Type B pancreatic cell (in vitro differentiated cells): ENCODE data around the gene ZBTB20. TPM values are rescaled to one million over a fixed set of nuclear protein-coding genes. Genes with fewer than 3 reads are reported as not detected.

Experiments
- DNase-seq: peaks from one replicate; pipeline ENCODE4 v3.0.0; 2021; ENCODE audit warnings: mixed read lengths; ENCODE audit not compliant: unreplicated experiment; ENCODE audit errors: extremely low spot score
- H3K27ac Mint-ChIP-seq: 2 replicates; pipeline ENCODE4 v1.8.0; 2021; ENCODE audit warnings: mild to moderate bottlenecking, mixed read lengths
- H3K27me3 Mint-ChIP-seq: 2 replicates; pipeline ENCODE4 v1.8.0; 2021; ENCODE audit warnings: mixed read lengths
- H3K36me3 Mint-ChIP-seq: 2 replicates; pipeline ENCODE4 v1.8.0; 2021; ENCODE audit warnings: mixed read lengths
- H3K4me1 Mint-ChIP-seq: one replicate; pipeline ENCODE4 v1.8.0; 2021; ENCODE audit warnings: mixed read lengths; ENCODE audit not compliant: unreplicated experiment
- H3K4me3 Mint-ChIP-seq: 2 replicates; pipeline ENCODE4 v1.8.0; 2021; ENCODE audit warnings: mild to moderate bottlenecking, mixed read lengths
- H3K9me3 Mint-ChIP-seq: 2 replicates; pipeline ENCODE4 v1.8.0; 2021; ENCODE audit warnings: mixed read lengths
- total RNA-seq: library from RNA; stranded (reverse); gene quantifications from 2 replicates; pipeline ENCODE4 v1.2.1, GENCODE V29; 2021; ENCODE audit warnings: low replicate concordance
- TF ChIP-seq, protein P1 (sequence below): fragments of 200-600 bp; sonication (generic); conservative IDR thresholded peaks from 2 replicates; pipeline ENCODE4 v1.5.0; 2021; ENCODE audit warnings: antibody characterized with exemption, mild to moderate bottlenecking

ZBTB20 gene
- total RNA-seq, 1 donor from 2014 or later = 14.4 TPM

DNA sequence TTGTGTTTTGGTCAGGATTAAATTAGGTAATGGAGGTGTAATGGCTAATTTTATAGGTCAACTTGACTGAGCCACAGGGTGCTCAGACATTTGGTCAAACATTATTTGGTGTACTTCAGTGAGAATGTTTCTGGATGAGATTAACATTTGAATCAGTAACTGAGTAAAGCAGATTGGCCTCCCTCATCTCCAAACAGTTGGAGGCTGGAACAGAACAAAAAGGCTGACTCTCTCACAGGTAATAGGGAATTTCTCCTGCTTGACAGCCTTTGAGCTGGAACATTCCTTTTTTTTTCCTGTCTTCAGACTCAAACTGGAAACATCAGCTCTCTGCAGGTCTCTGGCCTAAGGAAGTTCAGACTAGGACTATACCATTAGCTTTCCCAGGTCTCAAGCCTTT, 280.7 kb downstream of the ZBTB20 start:
- H3K4me1 Mint-ChIP-seq = no peaks in the 10 kb centered on the region
- no peaks in the 10 kb centered on the region for H3K36me3 Mint-ChIP-seq
- H3K27ac Mint-ChIP-seq = no peak overlapping the region
- no peaks in the 10 kb centered on the region for H3K9me3 Mint-ChIP-seq
- no peak for DNase-seq
- TF ChIP-seq, protein P1, sequence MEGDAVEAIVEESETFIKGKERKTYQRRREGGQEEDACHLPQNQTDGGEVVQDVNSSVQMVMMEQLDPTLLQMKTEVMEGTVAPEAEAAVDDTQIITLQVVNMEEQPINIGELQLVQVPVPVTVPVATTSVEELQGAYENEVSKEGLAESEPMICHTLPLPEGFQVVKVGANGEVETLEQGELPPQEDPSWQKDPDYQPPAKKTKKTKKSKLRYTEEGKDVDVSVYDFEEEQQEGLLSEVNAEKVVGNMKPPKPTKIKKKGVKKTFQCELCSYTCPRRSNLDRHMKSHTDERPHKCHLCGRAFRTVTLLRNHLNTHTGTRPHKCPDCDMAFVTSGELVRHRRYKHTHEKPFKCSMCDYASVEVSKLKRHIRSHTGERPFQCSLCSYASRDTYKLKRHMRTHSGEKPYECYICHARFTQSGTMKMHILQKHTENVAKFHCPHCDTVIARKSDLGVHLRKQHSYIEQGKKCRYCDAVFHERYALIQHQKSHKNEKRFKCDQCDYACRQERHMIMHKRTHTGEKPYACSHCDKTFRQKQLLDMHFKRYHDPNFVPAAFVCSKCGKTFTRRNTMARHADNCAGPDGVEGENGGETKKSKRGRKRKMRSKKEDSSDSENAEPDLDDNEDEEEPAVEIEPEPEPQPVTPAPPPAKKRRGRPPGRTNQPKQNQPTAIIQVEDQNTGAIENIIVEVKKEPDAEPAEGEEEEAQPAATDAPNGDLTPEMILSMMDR = no peak
- H3K27me3 Mint-ChIP-seq = no peaks in the 10 kb centered on the region
- no peak overlapping the region for H3K4me3 Mint-ChIP-seq

DNA sequence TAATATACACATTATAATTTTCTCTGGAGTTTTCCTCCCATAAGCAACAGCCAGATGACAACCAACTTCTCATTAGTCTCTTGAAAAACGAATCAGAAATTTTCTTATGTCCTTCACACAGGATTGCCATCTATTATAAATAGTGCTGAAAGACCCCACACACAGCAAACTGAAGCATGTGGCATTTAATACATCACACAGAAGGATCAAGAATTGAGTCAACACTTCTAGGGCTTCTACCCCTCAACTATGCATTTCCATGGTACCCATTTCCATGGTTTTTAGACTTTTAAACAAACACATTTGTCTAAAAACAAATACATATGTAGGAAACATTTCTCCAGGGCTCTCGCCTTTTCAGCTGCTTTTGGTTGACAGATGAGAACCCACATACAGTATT, 282.1 kb downstream of the ZBTB20 start:
- no peak for DNase-seq
- Mint-ChIP-seq H3K4me1 (no peaks in the 10 kb centered on the region), H3K4me3 (no peak overlapping the region), H3K9me3 (no peaks in the 10 kb centered on the region), H3K27me3 (no peaks in the 10 kb centered on the region), H3K36me3 (no peaks in the 10 kb centered on the region), H3K27ac (no peak overlapping the region)
- TF ChIP-seq, protein P1 = no peak

DNA sequence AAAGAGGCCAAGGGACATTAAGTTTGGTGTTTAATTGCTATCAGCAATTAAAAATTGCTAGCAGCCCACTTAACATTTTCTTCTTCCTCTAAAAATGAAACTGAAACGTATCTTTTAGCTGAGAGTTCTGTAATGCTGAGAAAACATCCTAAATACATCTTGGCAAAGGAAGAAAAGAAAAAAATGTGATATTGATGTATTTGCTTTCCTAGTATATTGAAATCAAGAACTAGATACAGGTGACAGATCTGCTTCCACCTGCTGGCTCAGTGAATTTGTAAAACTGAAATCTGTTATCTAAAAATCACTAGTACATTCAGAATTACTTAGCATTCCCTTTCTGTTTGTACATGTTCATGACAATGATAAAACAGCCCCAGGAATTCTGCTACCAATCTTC, 283.2 kb downstream of the ZBTB20 start:
- Mint-ChIP-seq H3K36me3 (no peaks in the 10 kb centered on the region), H3K4me3 (no peak overlapping the region), H3K4me1 (no peaks in the 10 kb centered on the region), H3K9me3 (no peaks in the 10 kb centered on the region), H3K27me3 (no peaks in the 10 kb centered on the region), H3K27ac (no peak overlapping the region)
- TF ChIP-seq, protein P1 = no peak
- DNase-seq = no peak

DNA sequence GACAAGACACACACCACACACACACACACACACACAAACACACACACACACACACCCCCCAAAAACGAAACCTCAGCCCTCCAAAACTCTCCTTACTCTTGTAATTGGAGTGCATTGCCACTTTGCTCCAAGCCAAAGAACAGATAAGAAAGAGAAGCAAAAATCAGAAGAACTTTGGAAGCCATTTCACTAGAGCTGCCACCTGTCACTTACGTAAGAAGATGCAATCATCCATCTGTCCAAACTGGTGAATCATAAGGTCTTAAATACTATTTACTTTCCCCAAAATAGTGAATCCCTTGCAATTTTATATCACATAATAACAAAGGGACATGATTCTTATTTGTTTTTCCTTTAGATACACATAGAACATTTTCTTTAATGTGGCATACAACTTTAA, 285.4 kb downstream of the ZBTB20 start:
- Mint-ChIP-seq H3K4me1 (peaks cover 6% of the 10 kb centered on the region), H3K4me3 (no peak overlapping the region), H3K9me3 (no peaks in the 10 kb centered on the region), H3K27me3 (no peaks in the 10 kb centered on the region), H3K36me3 (no peaks in the 10 kb centered on the region), H3K27ac (no peak overlapping the region)
- TF ChIP-seq, protein P1 = no peak
- DNase-seq = no peak

DNA sequence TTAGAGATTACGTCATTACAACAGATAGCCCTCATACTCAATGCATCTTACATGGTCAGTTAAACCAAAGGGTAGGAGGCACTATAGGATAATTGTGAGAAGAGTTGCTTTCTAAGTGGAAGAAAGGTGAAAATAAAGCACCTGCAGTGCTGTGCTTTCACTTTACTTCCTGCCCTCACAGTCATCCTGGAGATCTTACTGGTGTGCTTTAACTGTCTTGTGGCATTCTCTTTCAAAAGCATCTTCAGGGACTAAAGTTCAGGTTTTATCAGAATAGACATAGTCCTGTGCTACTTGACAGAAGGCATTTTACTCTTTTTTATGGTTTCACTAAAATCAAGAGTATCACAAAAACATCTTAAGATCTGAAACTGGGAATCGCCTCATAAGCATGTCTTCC, 286.6 kb downstream of the ZBTB20 start:
- no peak for DNase-seq
- Mint-ChIP-seq H3K27ac (no peak overlapping the region), H3K9me3 (no peaks in the 10 kb centered on the region), H3K4me3 (no peak overlapping the region), H3K4me1 (peaks cover 6% of the 10 kb centered on the region), H3K27me3 (no peaks in the 10 kb centered on the region), H3K36me3 (no peaks in the 10 kb centered on the region)
- TF ChIP-seq, protein P1 = no peak

DNA sequence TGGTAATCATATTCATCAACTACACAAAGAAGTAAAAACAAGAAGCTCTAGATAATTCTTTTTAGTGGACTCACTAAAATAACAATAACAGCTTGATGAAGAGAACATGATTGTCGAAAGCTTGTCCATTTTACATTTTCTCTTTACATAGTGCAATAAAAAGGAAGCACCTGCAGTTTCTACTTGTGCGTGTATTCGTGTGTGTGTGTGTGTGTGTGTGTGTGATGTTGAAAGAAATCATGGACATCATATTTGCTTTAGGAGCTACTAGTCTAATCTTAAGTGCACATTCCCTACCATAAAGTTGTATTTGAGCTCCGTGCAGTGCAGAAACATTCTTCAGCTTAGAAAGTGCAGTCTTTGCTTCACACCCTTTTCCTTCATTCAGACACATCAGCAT, 288.8 kb downstream of the ZBTB20 start:
- Mint-ChIP-seq H3K36me3 (no peaks in the 10 kb centered on the region), H3K27me3 (no peaks in the 10 kb centered on the region), H3K4me1 (peaks cover 6% of the 10 kb centered on the region), H3K4me3 (no peak overlapping the region), H3K27ac (no peak overlapping the region), H3K9me3 (no peaks in the 10 kb centered on the region)
- DNase-seq = no peak
- TF ChIP-seq, protein P1 = no peak
